ENCODE measurements around the gene IGLL5. TPM values are rescaled to one million over a fixed set of nuclear protein-coding genes. Genes with fewer than 3 reads are reported as not detected.

Gene IGLL5
- total and polyA plus RNA-seq, 12 donors: 0.26 to 4.4 (median 0.71) TPM; not detected in 5

DNA sequence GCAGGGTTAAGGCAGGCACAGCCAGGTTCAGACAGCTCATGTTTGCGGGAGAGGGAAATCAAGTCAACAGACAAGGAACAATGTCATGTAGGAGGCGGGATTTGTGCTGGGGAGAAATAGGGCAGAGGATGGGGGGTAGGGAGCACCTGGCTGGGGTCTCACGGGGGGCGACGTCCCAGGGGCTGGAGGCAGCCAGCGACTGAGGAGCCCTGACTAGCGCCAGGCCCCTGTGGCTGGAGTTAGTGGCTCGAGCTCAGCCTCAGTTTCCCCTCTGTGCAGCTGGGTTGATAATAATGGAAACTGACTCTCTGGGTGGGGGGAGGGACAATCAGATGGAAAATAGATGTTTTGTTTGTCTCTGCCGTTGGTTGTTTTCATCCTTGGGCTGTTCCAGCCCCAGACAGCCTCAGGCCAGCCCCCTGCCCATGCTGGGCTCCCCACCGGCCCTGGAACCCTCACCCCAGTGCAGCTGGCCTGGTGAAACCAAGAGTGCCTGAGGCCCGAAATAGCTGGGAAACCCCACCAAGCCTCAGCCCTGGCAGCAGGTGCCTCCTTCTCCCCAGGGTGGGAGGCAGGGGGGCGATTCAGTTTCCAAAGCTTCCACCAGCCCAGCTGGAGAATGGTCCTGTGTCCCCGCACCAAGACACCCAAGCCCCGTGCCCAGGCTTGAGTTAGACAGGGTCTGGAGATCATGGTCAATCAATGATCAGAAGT, 44.1 kb downstream of the IGLL5 start:
- TF ChIP-seq, protein P1, sequence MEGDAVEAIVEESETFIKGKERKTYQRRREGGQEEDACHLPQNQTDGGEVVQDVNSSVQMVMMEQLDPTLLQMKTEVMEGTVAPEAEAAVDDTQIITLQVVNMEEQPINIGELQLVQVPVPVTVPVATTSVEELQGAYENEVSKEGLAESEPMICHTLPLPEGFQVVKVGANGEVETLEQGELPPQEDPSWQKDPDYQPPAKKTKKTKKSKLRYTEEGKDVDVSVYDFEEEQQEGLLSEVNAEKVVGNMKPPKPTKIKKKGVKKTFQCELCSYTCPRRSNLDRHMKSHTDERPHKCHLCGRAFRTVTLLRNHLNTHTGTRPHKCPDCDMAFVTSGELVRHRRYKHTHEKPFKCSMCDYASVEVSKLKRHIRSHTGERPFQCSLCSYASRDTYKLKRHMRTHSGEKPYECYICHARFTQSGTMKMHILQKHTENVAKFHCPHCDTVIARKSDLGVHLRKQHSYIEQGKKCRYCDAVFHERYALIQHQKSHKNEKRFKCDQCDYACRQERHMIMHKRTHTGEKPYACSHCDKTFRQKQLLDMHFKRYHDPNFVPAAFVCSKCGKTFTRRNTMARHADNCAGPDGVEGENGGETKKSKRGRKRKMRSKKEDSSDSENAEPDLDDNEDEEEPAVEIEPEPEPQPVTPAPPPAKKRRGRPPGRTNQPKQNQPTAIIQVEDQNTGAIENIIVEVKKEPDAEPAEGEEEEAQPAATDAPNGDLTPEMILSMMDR (IDR thresholded peaks at IDR 0.05): no peak
- 89 to 93% methylated on average over 14 of the region's 14 CpGs for WGBS, 2 donors
- DNase-seq (no peak), ATAC-seq (no peak)
- H3K36me3 ChIP-seq: no peaks in the 10 kb centered on the region
- intact Hi-C loops (cut with DNase I): loop anchor here in 1 of 10 donors (10.0 kb wide), 1 partner anchor 117 kb away; no protein-coding TSS in a partner anchor
- peaks cover 0 to 20% (median 5%) of the 10 kb centered on the region in 7 donors for H3K27me3 ChIP-seq
- no peak overlapping the region for H3K27ac ChIP-seq
- no peaks in the 10 kb centered on the region for H3K9me3 ChIP-seq
- H3K4me3 ChIP-seq: no peak overlapping the region
- peaks cover 0 to 25% (median 2%) of the 10 kb centered on the region in 9 donors for H3K4me1 ChIP-seq

DNA sequence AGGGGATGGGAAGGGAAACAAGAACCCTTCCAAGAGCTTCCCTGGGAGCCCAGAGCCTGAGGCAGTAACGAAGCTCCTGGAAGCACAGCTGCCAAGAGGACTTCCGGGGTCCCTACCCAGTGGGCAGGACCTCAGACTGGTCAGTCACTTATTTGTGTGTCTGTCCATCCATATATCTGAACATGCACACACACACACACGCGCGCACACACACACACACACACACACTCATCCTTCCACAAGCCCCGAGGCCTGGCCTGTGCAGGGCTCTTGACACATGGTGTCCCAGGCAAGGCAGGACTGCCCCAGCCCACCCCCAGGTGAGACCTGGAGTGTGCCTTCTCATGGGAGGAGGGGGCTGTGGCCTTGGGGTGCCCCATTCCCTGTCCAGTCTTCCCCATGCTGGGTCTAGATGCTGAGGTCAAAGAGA, 44.9 kb downstream of the IGLL5 start:
- no peak for ATAC-seq
- WGBS, 2 donors: 66 to 75% methylated on average over 6 of the region's 6 CpGs
- Histone ChIP-seq H3K4me1 (peaks cover 0 to 25% (median 2%) of the 10 kb centered on the region in 9 donors), H3K9me3 (no peaks in the 10 kb centered on the region), H3K27ac (no peak overlapping the region), H3K4me3 (no peak overlapping the region), H3K36me3 (no peaks in the 10 kb centered on the region), H3K27me3 (peaks cover 0 to 16% (median 5%) of the 10 kb centered on the region in 7 donors)
- TF ChIP-seq, protein P1 (IDR thresholded peaks at IDR 0.05): no peak
- intact Hi-C loops (cut with DNase I): loop anchor here in 1 of 10 donors (10.0 kb wide), 1 partner anchor 118 kb away; no protein-coding TSS in a partner anchor
- no peak for DNase-seq

DNA sequence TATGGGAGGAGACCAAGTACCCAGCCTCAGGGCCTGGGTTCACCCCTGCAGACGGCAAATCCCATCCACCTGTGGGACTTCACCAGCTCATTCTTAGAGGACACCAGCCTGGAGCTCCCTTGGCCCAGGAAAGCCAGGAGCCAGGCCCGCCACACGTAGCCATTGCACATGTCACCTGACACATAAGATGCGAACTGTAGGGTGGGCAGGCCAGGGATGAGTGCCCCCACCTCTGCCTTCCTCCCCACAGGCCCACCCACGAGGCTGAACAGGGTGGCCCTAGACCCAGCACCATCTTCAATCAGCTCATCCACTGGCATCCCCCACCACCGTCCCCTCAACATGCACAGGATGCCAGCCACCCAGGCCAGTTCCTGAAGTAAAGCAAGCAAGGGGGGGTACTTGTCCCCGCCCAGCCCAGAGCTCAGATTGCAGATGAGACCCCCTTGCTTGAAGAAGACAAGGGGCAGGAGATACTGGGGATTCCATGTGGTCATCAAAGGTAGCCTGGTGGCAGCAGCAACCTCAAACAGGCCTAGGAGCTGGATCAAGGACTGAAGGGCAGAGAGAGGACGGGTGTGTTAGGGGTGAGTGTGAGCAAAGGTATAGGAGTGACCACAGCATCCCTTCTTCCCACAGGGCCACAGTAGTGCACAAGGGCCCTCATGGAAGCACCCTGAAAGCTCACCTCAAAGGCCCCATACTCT, 45.6 kb downstream of the IGLL5 start:
- H3K4me1 ChIP-seq: peaks cover 0 to 24% (median 2%) of the 10 kb centered on the region in 9 donors
- no peak overlapping the region for H3K27ac ChIP-seq
- WGBS, 2 donors: 87 to 94% methylated on average over 8 of the region's 8 CpGs
- H3K36me3 ChIP-seq: no peaks in the 10 kb centered on the region
- H3K9me3 ChIP-seq: no peaks in the 10 kb centered on the region
- peaks cover 0 to 11% (median 0%) of the 10 kb centered on the region in 7 donors for H3K27me3 ChIP-seq
- intact Hi-C loops (cut with DNase I): loop anchor here in 1 of 10 donors (10.0 kb wide), 1 partner anchor 118 kb away; no protein-coding TSS in a partner anchor
- TF ChIP-seq, protein P1 (IDR thresholded peaks at IDR 0.05): no peak
- ATAC-seq: no peak
- DNase-seq: no peak
- H3K4me3 ChIP-seq: no peak overlapping the region

DNA sequence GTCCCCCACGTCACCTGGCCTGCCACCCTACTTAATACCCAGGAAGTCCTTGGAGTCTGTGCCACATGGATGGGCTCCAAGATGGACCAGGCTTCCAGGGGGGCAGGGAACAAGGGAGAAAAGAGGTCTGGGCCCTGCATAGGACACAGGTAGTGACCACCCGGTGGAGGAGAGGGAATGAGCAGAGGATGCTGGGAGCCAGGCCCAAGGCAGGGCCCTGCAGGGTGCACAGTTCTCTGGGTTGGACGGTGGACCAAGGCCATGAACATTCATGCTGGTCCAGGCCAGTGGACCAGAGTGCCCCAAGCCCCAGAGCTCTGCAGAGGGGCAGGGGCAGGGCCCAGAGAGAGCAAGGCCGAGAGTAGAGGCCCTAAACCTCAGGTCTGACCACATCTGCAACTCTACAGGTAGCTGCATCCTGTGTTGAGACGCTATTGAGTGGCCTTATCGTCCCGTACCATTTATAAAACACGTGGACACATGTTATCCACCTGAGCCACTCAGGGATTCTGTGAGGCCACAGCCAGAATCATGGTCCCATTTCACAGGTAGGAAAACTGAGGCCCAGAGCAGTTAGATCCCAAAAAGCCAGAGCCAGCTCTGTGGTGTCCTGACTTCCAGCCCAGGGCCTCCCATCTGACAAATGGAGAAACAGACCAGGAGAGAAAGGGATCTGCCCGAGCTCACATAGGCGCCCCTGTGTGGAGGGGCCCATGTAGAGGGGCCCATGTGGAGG, 46.4 kb downstream of the IGLL5 start:
- Histone ChIP-seq H3K36me3 (no peaks in the 10 kb centered on the region), H3K27ac (no peak overlapping the region), H3K4me1 (peaks cover 0 to 17% (median 0%) of the 10 kb centered on the region in 9 donors), H3K27me3 (peaks cover 0 to 11% (median 0%) of the 10 kb centered on the region in 7 donors), H3K9me3 (no peaks in the 10 kb centered on the region), H3K4me3 (no peak overlapping the region)
- TF ChIP-seq, protein P1 (IDR thresholded peaks at IDR 0.05): no peak
- intact Hi-C loops (cut with DNase I): loop anchor here in 1 of 10 donors (10.0 kb wide), 1 partner anchor 119 kb away; no protein-coding TSS in a partner anchor
- ATAC-seq (no peak), DNase-seq (no peak)
- 90 to 92% methylated on average over 10 of the region's 10 CpGs for WGBS, 2 donors

Data from heart right ventricle (tissue), 16 donors.